Uterus (tissue), 2 donors: ENCODE data around the gene TBC1D21.

ENCODE experiments used
- CTCF ChIP-seq, 4 experiments: fragments of 200-600 bp in 2 of 4; fragments of 450-650 bp in 2 of 4; sonication (generic) in 2 of 4; IDR thresholded peaks; one replicate each; pipeline ENCODE4 v1.5.1; 2016 to 2019; ENCODE audit warnings: antibody characterized with exemption in 4 of 4, mild to moderate bottlenecking in 2 of 4, moderate library complexity in 1 of 4
- POLR2A ChIP-seq, 2 donors: fragments of 450-650 bp; IDR thresholded peaks; one replicate each; pipeline ENCODE4 v1.6.1; 2016; ENCODE audit warnings: antibody characterized with exemption in 2 of 2, mild to moderate bottlenecking in 1 of 2, moderate library complexity in 1 of 2

- TF ChIP-seq CTCF (IDR thresholded peaks at IDR 0.05) (no peak), POLR2A (IDR thresholded peaks at IDR 0.05) (no peak)
Measured at GRCh38 chr15:73840771-73841170, 32.6 kb upstream of the TBC1D21 start.
